ENCODE data around the gene APOF. TPM values are rescaled to one million over a fixed set of nuclear protein-coding genes. Genes with fewer than 3 reads are reported as not detected.
"Not testable (repeated sequence)": the region's sequence is repeated elsewhere in the genome, so short reads cannot be mapped to it uniquely, and the experiment has no call there.

APOF gene
- total RNA-seq, 1 experiment from 2014 or later = not detected

- no peak overlapping the region for H2BK5ac ChIP-seq (ENCODE audit: insufficient read length, low read length)
- no peaks in the 10 kb centered on the region for H3K23me2 ChIP-seq (ENCODE audit: insufficient read length, low read depth, low read length, poor library complexity, severe bottlenecking)
- H3K27ac ChIP-seq (ENCODE audit: insufficient read length, low read depth, low read length) = no peak overlapping the region
- no peak overlapping the region for H2BK12ac ChIP-seq (ENCODE audit: insufficient read length, low read depth, low read length)
- no peaks in the 10 kb centered on the region for H3K27me3 ChIP-seq (ENCODE audit: insufficient read depth, low read length)
- no peak overlapping the region for H2BK120ac ChIP-seq (ENCODE audit: low read depth, low read length, poor library complexity, severe bottlenecking)
- no peak overlapping the region for H3K9ac ChIP-seq (ENCODE audit: extremely low read depth, insufficient read length, low read length)
- no peak overlapping the region for H2AFZ ChIP-seq (ENCODE audit: low read length)
- H3K18ac ChIP-seq (ENCODE audit: insufficient read length, low read depth, low read length) = no peak overlapping the region
- DNase-seq = no peak
- no peaks in the 10 kb centered on the region for H3K79me1 ChIP-seq (ENCODE audit: insufficient read depth, low read depth, low read length, poor library complexity, severe bottlenecking)
- H4K8ac ChIP-seq (replicated peaks; ENCODE audit: insufficient read length, low read depth, low read length) = no peak overlapping the region
- H3K4me3 Mint-ChIP-seq = no peak overlapping the region
- no peaks in the 10 kb centered on the region for H3K79me2 ChIP-seq (ENCODE audit: insufficient read depth, low read length)
- H3K4me1 Mint-ChIP-seq = peaks cover 0 to 2% of the 10 kb centered on the region in 2 experiments; a peak in 1 of 4 replicates
- H3K27ac Mint-ChIP-seq = no peak overlapping the region
- H3K4me1 ChIP-seq (ENCODE audit: insufficient read depth, low read length) = no peaks in the 10 kb centered on the region
- H3K4me2 ChIP-seq (ENCODE audit: insufficient read depth, insufficient read length, low read length) = no peak overlapping the region
- H4K91ac ChIP-seq (ENCODE audit: insufficient read length, low read depth, low read length) = no peak overlapping the region
- H3K9me3 Mint-ChIP-seq = no peaks in the 10 kb centered on the region
- no peak overlapping the region for H2AK5ac ChIP-seq (ENCODE audit: insufficient read length, low read length)
- no peaks in the 10 kb centered on the region for H4K20me1 ChIP-seq (ENCODE audit: control insufficient read depth, insufficient read depth, insufficient read length)
- no peaks in the 10 kb centered on the region for H3K27me3 Mint-ChIP-seq (ENCODE audit: low read depth)
- H3K9me3 ChIP-seq (ENCODE audit: control insufficient read depth, low read depth, low read length) = no peaks in the 10 kb centered on the region
- H3K14ac ChIP-seq (ENCODE audit: insufficient read depth, low read length) = no peak overlapping the region
- no peak overlapping the region for H3T11ph ChIP-seq (ENCODE audit: low read length)
- H2BK15ac ChIP-seq (ENCODE audit: low read depth, low read length) = no peak overlapping the region
- no peak overlapping the region for H3K56ac ChIP-seq (ENCODE audit: insufficient read length, low read depth, low read length)
- no peak overlapping the region for H4K5ac ChIP-seq (ENCODE audit: insufficient read length, low read depth, low read length)
- H3K23ac ChIP-seq (ENCODE audit: insufficient read length, low read depth, low read length) = no peak overlapping the region
- WGBS (ENCODE audit: extremely low coverage, insufficient read length, low lambda C conversion rate) = no CpG with 5 or more reads among the region's 5 CpGs
- H3K4ac ChIP-seq (ENCODE audit: low read depth, low read length) = no peak overlapping the region
- no peak overlapping the region for H2BK20ac ChIP-seq (ENCODE audit: low read depth, low read length, poor library complexity, severe bottlenecking)
- TF ChIP-seq CTCF (conservative IDR thresholded peaks at IDR 0.05) = no peak
- no peaks in the 10 kb centered on the region; a peak in 1 of 7 replicates for H3K36me3 Mint-ChIP-seq (ENCODE audit: insufficient read depth in 1 of 3, low read depth in 3 of 3)
Observed at GRCh38 chr12:56408799-56409417, 46.3 kb upstream of the APOF start.

GRCh38 chr12:56404227-56404626 is 41.6 kb upstream of the APOF start:
- not testable (repeated sequence) for H3K79me1 ChIP-seq (ENCODE audit: insufficient read depth, low read depth, low read length, poor library complexity, severe bottlenecking); H3K9me3 ChIP-seq (ENCODE audit: control insufficient read depth, low read depth, low read length); H3K9me3 Mint-ChIP-seq; H3K27me3 ChIP-seq (ENCODE audit: insufficient read depth, low read length); H3K4ac ChIP-seq (ENCODE audit: low read depth, low read length); H3K27ac Mint-ChIP-seq; H2BK5ac ChIP-seq (ENCODE audit: insufficient read length, low read length); H4K5ac ChIP-seq (ENCODE audit: insufficient read length, low read depth, low read length); H4K20me1 ChIP-seq (ENCODE audit: control insufficient read depth, insufficient read depth, insufficient read length); H3T11ph ChIP-seq (ENCODE audit: low read length); H2BK120ac ChIP-seq (ENCODE audit: low read depth, low read length, poor library complexity, severe bottlenecking); H3K4me1 ChIP-seq (ENCODE audit: insufficient read depth, low read length); H4K8ac ChIP-seq (replicated peaks; ENCODE audit: insufficient read length, low read depth, low read length); H3K23me2 ChIP-seq (ENCODE audit: insufficient read length, low read depth, low read length, poor library complexity, severe bottlenecking); H3K27ac ChIP-seq (ENCODE audit: insufficient read length, low read depth, low read length); H3K4me3 Mint-ChIP-seq; H3K36me3 Mint-ChIP-seq (ENCODE audit: insufficient read depth in 1 of 3, low read depth in 3 of 3); H4K91ac ChIP-seq (ENCODE audit: insufficient read length, low read depth, low read length); H3K56ac ChIP-seq (ENCODE audit: insufficient read length, low read depth, low read length); H3K9ac ChIP-seq (ENCODE audit: extremely low read depth, insufficient read length, low read length); H2BK20ac ChIP-seq (ENCODE audit: low read depth, low read length, poor library complexity, severe bottlenecking); H2AK5ac ChIP-seq (ENCODE audit: insufficient read length, low read length); H3K18ac ChIP-seq (ENCODE audit: insufficient read length, low read depth, low read length); H3K4me2 ChIP-seq (ENCODE audit: insufficient read depth, insufficient read length, low read length); H3K23ac ChIP-seq (ENCODE audit: insufficient read length, low read depth, low read length); H2BK15ac ChIP-seq (ENCODE audit: low read depth, low read length); H3K14ac ChIP-seq (ENCODE audit: insufficient read depth, low read length); H3K79me2 ChIP-seq (ENCODE audit: insufficient read depth, low read length); H2BK12ac ChIP-seq (ENCODE audit: insufficient read length, low read depth, low read length); H3K27me3 Mint-ChIP-seq (ENCODE audit: low read depth); H2AFZ ChIP-seq (ENCODE audit: low read length); DNase-seq
- H3K4me1 Mint-ChIP-seq = peaks cover 8 to 12% of the 10 kb centered on the region in 2 experiments; a peak in 3 of 4 replicates
- WGBS (ENCODE audit: extremely low coverage, insufficient read length, low lambda C conversion rate) = no CpG with 5 or more reads among the region's 3 CpGs
